NCI-H1048 (cell line): Measurements from ENCODE around the gene RBM38.

Experiments used
- DNase-seq: peaks from one replicate; lab custom pipeline; 2025; lab: John Stamatoyannopoulos, UW

Gene RBM38

GRCh38 chr20:57404006-57404405 is 12.8 kb downstream of the RBM38 start:
- no peak for DNase-seq

DNA sequence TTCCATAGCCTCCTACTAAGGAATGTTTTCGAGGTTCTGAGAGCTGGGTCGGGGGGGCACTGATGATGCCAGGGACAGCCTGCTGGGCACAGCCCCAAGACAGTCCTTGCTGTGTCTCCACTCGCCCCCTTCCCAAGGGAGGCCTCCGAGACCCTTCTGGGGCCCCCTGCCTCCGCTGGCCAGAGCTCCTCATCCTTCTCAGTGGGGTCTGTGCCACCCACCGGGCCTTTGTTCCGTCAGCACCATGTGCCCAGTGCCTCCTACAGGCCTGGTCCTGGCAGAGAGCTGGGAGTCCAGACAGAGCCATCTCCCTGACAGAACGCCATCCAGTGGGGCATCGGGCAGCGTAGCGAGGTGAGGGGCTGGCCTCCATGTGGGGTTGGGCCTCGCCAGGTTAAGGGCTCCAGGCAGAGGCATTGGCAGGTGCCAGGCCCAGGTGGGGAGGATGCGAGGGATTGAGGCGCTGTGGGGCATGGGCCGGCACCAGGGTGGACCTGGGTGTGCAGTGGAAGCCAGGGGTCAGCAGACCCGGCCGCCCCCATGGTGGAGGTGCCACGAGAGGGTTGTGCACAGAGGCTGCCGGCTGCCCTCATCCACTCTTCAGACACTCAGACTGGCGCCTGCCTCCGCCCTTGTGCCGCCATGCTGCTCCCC is 13.3 kb downstream of the RBM38 start:
- no peak for DNase-seq

DNA sequence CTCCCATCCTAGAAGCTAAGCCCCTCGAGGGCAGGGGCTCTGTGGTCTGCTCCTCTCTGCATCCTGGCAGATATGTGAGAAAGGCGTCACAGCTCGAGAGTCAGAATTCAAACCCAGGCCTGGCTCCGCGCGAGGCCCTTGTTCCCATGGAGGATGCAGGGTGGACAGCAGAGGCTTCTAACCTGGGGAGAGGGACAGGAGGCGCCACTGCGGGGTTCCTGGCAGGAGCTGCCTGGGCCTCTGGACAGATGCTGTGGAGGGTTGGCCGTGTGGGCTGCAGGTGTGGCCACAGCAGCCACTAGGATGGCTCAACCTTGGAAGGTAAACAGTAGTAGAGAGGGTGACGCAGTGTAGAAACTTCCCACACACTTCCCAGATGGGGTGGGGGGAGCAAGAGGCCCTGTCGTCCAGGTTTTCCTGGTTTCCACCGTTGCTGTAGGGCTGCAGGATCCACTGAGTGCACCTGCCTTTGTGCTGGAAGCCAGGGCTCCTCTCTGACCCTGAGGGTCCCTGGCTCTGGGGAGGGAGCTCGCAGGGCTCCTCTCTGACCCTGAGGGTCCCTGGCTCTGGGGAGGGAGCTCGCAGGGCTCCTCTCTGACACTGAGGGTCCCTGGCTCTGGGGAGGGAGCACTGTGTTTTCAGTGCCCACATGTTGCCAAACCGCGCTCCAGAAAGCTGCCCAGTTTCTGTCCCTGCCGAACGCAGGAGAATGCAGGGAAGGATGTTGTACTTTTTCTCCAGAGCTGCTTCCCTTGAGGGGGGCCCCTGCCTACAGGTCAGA is 14.2 kb downstream of the RBM38 start:
- no peak for DNase-seq

- DNase-seq: no peak
These were observed 16.4 kb downstream of the RBM38 start for GRCh38 chr20:57407541-57407956.

DNA sequence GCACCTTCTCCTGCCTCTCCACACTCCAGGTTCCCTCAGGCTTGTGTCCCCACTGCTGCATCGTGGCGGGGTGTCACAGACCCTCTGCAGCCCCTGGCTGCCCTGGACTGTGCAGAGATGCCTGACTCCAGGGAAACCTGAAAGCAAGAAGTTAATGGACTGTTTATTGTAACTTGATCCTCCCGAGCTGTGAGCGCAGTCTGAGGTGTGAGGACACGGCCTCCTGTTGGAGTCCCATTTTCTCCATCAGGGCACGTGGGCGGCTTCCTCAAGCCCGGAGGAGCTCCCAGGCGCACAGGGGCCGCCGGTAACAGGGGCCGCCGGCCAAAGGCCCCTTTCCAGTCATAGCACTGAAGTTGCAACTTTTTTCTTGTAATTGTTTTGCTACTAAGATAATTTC is 16.9 kb downstream of the RBM38 start:
- no peak for DNase-seq

- no peak for DNase-seq
These were observed 17.5 kb downstream of the RBM38 start for GRCh38 chr20:57408536-57409233.

DNA sequence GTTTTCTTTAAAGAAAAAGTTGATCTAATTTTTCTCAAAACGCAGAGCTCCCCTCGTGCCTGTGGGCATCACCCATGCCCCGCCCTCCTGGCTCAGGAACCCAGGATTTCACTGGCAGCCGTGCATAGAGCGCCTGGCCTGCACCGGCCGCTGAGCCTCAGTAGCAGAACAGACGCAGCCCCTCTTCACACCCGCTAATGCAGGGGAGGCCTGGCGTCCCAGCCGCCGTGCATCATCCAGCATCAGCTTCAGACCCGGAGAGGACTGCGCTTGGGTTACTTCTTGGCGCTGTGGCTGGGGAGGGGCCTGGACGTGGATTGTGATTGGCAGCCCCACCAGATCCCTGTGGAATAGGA is 18.1 kb downstream of the RBM38 start:
- no peak for DNase-seq

- no peak for DNase-seq
These were observed 18.6 kb downstream of the RBM38 start for GRCh38 chr20:57409672-57410397.

- no peak for DNase-seq
These were observed 19.3 kb downstream of the RBM38 start for GRCh38 chr20:57410398-57410920.

DNA sequence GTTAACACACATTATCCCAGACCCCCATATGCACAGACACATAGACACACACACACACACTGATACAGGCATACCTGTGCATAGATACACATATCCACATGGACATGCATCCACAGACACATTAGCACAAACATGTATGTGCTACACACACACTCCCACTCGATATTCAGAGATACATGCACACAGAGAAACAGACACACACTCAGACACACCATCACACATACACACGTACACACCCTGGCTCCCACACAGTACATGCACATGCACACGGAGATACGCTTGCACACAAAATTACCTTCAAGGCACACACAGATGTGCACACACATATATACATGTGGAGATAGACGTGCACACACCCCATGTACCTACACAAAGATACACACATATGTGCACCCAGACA is 19.7 kb downstream of the RBM38 start:
- no peak for DNase-seq

DNA sequence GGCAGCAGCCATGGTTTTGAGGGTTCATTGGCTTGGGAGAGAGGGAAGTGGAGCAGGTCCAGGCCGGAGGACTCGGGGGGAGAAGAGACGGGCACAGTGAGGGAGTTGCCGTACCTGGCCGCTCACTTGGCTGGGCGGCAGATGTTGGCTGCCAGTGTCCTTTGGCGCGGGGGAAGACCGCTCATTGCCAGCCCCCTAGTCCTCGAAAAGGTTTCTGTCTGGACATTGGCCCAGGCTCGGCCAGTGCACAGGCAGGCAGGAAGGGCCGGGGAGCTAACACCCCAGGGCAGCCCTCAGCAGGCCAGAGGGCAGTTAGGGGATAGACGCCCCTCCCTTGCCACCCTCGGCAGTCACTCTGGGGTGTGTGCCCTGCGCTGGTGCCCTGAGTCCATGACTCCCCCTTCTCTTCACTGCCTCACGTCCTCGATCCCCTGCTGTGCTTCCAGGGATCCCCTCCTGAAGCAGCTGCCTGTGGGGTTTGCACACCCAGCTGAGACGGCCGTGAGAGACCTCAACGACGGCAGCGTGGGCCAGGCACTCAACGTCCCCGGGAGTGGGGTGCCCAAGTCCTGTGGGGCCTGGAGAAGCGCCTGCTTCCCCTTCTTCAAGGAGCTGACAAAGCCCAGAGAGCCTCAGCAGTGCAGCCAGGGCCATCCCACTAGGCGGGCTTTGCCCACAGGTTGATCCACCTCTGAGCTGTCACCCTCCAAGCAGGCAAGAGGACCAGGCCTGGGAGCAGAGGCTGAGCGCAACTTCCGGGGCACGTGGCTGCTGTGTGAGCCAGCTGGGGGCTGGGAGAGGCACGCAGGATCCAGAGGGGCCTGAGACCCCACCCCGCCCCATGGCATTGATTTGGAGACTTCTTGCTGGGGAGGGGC is 20.4 kb downstream of the RBM38 start:
- DNase-seq: no peak

DNA sequence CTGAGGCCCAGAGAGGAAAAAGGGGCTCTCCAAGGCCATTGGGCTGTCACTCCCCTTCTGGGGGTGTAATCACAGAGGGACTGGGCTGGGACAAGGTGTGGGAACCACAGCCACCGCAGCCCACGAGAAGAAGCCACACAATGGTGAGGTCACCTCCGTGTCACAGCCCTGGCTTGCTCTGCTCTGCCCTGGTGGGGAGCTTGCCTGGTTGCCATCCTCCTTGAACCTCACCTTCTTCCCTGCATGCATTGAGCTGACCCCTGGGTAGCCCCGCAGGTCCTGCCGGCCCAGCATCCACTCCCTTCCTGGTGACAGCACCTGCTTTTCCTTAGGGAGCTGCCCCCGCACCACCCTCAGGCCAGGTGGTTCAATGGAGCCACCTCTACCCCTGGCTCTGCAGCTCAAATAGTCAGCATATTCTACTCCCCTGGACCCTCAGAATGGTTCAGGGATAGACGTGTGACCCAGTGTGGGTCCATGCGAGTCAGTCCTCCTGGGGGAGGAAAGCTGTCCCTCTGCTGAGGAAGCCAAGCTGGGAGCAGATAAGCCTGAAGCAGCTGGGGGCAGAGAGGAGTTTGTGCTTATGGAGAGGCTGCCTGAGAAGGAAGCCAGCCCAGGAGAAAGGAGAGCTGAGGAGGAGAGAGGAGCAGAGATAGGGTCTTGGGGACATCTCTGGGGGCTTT is 21.3 kb downstream of the RBM38 start:
- no peak for DNase-seq

- no peak for DNase-seq
These were observed 22.8 kb downstream of the RBM38 start for GRCh38 chr20:57413986-57414385.

GRCh38 chr20:57414867-57415592 is 23.8 kb downstream of the RBM38 start:
- no peak for DNase-seq

- no peak for DNase-seq
These were observed 24.6 kb downstream of the RBM38 start for GRCh38 chr20:57415771-57416170.

DNA sequence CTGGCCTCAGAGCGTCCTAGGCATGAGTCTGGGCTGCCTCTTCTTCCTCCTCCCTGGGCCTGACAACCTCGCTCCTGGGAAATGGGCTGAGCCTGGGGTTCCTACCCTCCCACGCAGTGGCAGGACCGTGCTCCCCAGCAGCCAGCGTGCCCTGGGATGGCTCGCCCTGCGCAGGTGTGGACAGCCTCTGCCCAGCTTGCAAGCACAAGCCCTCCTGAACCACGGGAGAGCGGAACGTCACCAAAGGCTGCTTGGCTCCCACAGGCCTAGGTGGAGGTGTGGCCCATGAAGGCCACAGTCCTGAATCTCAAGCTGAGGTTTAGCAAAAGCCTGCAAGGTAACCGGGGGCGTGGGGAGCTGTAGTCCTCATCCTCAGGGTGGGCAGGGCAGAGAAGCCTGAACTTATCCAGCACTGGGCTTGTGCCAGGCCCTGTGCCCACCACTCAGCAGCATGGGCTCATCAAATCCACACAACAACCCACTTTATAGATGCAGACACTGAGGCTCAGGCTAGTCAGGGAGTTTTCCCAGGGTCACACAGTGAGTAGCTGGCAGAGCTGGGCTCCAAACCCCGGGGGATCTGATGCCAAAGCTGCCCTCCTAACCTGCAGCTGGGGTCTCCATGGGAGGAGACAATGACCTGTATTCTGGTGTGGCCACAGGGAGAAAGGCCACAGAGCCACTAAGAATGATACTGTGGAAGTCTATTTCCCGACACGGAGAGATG is 25.3 kb downstream of the RBM38 start:
- no peak for DNase-seq

DNA sequence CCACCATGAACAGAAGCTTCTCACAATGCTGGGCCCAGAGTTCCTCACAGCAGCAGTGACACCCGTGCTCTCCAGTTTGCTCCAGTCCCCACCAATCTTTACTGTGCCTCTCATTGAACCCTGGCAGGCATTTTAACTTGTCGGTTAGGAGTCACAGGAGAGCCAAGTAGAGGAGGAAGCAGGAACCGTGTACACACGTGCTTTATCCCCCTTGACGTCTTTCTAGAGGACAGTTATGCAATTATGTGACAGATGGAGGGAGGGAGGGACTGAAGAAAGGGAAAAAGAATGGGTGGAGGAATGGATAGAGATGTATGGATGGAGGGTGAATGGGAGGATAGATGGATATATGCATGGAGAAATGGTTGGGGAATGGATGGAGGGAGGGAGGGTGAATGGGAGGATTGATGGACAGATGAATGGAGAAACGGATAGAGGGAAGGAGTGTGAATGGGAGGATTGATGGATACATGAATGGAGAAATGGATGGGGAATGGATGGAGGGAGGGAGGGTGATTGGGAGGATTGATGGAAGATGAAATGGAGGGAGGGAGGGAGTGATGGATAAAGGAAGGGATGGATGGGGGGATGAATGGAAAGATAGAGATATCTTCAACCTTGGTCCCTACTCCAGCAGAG is 26.0 kb downstream of the RBM38 start:
- no peak for DNase-seq

DNA sequence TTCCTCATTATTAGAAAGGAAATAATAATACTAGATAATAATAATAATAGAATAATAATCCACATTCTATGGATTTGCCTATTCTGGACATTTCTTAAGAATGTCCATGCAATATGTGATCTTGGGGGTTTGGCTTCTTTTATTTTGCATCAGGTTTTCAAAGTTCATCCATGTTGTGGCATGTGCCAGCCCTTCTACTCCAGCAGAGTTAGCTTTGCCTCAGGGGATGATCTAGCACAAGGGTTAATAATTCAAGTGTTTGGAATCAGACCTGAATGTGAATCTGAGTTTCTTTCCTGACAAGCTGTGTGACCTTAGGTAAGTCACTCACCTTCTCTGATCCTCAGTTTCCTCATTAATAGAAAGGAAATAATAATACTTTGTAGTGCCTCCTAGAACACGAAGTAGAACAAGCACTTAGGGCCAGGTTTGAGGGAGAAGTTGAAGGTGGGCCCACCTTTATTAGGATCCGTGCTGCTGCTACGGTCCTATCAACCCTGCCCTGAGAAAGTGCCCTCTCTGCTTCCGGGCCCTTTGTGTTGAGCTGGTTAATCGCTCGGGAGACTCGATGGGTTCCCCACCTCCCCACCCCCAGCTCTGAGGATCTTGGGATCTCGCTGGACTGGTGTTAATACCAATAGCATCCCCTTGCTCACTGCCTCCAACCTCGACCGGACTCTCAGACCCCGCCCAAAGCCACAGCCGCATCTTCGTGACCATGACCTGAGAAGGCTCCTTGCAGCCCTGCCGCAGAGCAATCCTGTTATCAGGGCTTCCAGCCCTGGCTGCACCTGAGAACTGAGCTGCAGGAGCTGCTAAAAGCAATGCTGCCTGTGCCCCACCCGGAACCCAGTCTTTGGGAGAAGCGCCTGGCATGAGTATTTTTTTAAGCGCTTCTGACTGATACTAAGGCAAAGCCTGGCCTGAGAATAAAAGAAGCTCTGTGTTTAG is 26.9 kb downstream of the RBM38 start:
- no peak for DNase-seq
